C4-2B (cell line): Measurements from ENCODE around the gene TM9SF3.
A peak's percentile ranks its signal among the peaks of the same experiment; 100 is the strongest.
"Not testable (repeated sequence)": the region's sequence is repeated elsewhere in the genome, so short reads cannot be mapped to it uniquely, and the experiment has no call there.

Source experiments
- H3K27ac ChIP-seq: fragments of 450-650 bp; 2 replicates; pipeline ENCODE4 v1.5.1; 2017
- ZFX ChIP-seq: fragments of 450-650 bp; IDR thresholded peaks from 2 replicates; pipeline ENCODE4 v1.6.1; 2017
- TF ChIP-seq, protein P1 (sequence below): fragments of 450-650 bp; conservative IDR thresholded peaks from 2 replicates; pipeline ENCODE4 v1.5.1; 2017; ENCODE audit warnings: mild to moderate bottlenecking

The TM9SF3 gene

DNA sequence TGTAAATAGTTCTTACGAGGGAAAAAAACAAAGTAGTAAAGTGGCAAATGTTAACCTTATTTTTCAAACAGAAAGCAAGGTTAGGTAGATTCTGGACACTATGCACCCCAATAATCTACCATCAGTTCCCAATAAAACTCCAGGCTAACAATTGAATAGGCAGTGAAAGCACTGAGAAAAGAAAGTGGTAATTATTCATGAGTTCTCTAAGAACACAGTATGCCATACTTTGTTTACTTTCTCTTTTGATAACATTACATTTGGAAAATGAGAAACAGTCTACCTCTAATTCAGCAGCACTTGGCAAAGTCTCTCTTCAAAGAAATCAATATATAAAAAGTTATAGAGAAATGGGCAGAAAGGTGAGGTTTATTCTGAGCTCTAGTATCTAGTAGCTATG lies 18.4 kb downstream of the TM9SF3 start:
- no peak for TF ChIP-seq ZFX
- TF ChIP-seq, protein P1, sequence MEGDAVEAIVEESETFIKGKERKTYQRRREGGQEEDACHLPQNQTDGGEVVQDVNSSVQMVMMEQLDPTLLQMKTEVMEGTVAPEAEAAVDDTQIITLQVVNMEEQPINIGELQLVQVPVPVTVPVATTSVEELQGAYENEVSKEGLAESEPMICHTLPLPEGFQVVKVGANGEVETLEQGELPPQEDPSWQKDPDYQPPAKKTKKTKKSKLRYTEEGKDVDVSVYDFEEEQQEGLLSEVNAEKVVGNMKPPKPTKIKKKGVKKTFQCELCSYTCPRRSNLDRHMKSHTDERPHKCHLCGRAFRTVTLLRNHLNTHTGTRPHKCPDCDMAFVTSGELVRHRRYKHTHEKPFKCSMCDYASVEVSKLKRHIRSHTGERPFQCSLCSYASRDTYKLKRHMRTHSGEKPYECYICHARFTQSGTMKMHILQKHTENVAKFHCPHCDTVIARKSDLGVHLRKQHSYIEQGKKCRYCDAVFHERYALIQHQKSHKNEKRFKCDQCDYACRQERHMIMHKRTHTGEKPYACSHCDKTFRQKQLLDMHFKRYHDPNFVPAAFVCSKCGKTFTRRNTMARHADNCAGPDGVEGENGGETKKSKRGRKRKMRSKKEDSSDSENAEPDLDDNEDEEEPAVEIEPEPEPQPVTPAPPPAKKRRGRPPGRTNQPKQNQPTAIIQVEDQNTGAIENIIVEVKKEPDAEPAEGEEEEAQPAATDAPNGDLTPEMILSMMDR, result no peak
- H3K27ac ChIP-seq, result peak overlapping the region; percentile 74

DNA sequence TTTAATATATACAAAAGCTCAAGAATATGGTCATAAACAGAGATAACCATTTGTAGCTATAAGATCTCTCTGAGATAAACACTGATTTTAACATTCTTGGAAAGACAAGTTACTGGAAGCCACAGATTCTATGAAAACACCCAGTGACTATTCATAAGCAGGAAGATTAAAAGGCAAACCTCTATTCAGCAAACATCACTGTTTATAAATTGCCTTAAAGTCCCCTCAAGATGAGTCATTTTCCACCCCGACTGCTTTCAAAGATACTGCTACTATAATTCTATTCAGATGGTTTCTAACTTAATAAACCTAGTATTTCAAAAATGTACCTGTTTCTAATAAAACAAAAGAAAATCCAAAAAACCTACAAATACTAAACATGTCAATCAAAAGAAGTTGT lies 21.0 kb downstream of the TM9SF3 start:
- H3K27ac ChIP-seq, result no peak overlapping the region
- TF ChIP-seq, protein P1, result no peak
- TF ChIP-seq ZFX, result no peak

- H3K27ac ChIP-seq, result no peak overlapping the region
- TF ChIP-seq, protein P1, result no peak
- no peak for TF ChIP-seq ZFX
Observed at GRCh38 chr10:96560966-96561887, 25.6 kb downstream of the TM9SF3 start.

GRCh38 chr10:96560489-96560888 lies 26.3 kb downstream of the TM9SF3 start:
- TF ChIP-seq ZFX, result no peak

DNA sequence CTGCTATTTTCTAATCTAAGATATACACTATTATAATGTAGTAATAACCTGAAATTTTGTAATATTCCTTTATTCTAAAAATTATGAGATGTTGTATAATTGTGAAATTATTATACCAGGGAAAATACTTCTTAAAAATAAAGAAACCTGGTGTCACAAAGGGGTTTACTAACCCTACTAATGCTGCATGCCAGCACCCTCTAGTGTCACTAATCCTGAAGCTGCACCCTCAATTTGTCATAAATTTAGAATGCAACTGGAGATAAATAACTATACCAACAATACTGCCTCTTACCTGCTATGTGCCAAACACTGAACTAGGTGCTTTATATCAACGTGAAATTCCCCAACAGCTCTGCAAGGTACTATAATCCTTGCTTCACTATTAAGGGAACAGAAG lies 30.8 kb downstream of the TM9SF3 start:
- no peak for TF ChIP-seq ZFX
- TF ChIP-seq, protein P1, result peak; percentile 72
- H3K27ac ChIP-seq, result no peak overlapping the region

More at GRCh38 chr10:96560489-96560888, 26.3 kb downstream of the TM9SF3 start:
- no peak overlapping the region for H3K27ac ChIP-seq

DNA sequence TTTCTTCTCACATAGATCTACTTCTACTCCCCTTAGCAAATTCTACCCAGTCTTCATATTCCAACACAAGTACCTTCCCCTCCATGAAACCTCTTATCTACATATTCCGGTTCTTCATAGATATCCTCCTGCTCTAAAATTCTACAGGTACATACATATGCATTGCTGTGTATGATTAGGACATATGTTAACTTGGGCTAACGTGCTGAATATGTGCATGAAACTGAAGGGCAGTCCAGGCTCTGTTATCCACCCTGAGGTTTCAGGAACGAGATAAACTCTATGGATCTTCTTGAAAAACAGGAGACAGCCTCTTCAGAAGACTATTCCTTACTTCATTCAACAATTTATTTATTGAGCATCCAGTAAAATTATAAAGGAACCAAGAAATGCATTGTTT lies 31.5 kb downstream of the TM9SF3 start:
- TF ChIP-seq, protein P1, result no peak
- no peak for TF ChIP-seq ZFX
- H3K27ac ChIP-seq, result no peak overlapping the region

GRCh38 chr10:96548589-96548988 lies 38.2 kb downstream of the TM9SF3 start:
- no peak for TF ChIP-seq ZFX
- TF ChIP-seq, protein P1, result no peak
- no peak overlapping the region for H3K27ac ChIP-seq

- H3K27ac ChIP-seq, result not testable (repeated sequence)
Observed at GRCh38 chr10:96545558-96545957, 41.3 kb downstream of the TM9SF3 start.
